ENCODE measurements around the gene SLC8A1.

The SLC8A1 gene

DNA sequence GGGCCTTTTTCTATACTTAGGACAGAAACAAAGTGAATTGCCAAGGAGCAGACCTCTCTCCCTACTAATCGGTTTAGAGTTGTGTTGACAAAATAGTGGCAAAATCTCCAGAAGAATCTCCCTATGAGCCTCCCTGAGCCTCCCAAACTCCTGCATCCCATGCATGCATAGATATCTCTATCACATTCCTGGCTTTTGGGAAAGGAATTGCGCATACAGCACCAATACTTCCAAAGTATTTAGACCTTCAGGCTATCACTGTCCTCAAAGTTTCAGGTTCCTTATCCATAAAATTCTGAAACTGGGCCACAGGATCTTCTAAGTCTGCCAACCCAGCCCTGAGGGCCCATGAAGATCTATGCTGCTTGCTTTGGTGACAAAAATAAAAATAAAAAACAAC lies 152.1 kb downstream of the SLC8A1 start:
- no peak for DNase-seq

DNA sequence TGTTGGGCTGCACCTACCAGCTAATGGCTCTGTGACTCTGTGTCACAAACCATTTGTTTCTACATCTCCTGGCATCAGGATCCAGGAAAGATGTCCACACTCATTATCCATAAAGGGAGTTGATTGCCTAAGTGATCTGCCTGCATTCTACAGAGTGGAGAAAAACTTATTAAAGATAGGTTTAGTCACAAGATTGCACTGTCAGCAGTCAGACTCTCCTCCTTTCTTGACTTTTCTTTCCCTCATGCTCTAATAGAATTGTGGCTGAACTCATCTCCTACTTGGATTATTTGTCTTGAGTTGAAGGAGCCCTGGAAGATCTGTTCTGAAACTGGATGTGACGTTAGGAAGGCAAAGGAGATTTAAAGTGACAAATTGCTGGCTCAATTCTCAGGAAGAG lies 152.7 kb downstream of the SLC8A1 start:
- no peak for DNase-seq

DNA sequence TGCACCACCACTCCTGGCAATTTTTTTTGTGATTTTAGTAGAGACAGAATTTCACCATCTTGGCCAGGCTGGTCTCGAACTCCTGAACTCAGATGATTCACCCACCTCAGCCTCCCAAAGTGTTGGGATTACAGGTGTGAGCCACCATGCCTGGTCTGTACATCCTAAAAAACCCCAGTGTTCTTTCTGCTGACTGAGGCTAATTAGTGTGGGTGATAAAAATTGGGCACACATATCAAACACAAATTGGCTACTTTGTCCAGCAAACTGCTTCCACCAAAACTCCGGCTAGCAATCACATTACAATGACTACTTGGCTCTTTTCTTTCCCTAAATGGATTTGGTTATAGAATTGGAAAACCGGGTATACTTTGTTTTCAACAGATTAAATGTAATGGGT lies 153.9 kb downstream of the SLC8A1 start:
- no peak for DNase-seq

DNA sequence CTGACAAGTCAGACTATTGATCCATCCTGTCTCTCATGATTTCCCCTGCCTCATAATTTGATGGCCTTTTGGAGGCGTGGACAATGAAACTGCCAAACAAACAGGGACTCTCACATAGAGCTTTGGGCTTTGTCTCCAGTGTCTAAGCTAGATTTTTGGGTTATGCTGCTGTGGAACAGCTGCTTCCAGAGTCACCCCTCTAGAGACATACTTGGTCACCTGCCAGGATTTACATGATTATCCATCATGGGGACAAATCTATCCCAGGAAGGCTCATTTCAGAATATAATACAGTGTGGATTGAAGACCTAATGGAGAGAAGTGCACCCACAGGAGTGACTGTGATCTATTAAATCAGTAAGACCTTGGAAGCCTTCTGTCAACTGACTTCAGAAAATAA lies 159.6 kb downstream of the SLC8A1 start:
- DNase-seq = no peak

DNA sequence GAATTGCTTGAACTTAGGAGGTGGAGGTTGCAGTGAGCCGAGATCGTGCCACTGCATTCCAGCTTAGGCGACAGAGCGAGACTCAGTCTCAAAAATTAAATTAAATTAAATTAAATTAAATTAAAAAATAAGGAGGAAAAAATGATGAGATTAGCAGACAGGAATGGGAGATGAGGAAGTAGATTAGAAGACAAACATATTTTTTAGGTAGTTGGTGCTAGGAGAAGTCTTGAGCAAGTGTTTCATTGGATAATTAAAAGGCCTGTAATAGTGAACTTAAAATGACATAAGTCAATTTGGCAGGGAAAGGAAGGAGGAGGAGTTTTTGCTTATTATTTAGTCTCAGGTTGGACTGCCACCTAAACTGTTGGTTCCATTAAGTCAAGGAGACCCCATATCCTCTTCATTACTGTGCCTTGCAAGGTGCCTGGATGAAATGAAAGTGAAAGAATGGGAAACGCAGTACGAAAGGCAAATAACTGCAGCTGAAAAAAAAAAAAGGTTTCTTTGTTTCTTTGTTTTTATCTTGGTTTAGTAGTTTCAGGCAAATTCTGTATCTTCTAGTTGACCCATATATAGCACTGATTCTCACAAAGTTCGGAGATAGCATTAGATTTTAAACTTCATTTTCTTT lies 162.0 kb downstream of the SLC8A1 start:
- no peak for DNase-seq

DNA sequence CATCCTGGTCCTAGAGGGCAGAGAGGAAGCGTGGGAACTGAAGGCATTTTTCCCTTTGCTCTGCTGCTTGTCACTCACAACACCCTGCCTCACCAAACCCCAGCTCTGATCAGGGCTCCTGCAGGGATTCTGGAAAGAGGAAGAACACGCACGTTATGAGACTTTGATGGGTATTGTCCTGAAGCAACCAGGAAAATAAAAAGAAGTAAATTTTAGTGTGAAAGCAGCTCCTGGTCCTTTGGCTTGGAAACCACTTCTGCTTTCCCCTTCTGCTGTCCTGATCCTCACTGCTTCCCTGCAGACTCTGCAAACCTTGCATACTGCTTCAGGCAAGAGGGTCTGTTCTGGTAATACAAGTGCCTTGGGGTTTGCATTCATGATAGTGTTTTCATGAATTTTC lies 164.1 kb downstream of the SLC8A1 start:
- no peak for DNase-seq

DNA sequence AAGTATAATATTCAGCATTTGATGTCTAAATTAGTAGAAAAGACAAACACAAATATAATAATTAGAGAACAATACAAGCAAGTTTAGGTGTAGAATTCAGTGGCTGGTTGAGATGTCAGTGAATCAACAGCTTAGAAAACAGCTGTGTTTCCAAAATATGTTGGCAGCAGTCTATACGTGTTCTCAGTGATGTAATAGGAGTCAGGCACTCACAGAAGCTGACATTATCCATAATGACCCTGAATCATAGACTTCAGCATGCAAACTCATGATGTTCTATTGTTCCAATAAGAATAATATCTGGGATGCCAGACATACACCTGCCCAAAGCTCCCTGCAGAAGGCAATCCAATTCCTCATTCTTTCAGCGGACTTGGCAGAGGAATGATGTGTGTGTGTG lies 164.7 kb downstream of the SLC8A1 start:
- DNase-seq = peak; percentile 55

DNA sequence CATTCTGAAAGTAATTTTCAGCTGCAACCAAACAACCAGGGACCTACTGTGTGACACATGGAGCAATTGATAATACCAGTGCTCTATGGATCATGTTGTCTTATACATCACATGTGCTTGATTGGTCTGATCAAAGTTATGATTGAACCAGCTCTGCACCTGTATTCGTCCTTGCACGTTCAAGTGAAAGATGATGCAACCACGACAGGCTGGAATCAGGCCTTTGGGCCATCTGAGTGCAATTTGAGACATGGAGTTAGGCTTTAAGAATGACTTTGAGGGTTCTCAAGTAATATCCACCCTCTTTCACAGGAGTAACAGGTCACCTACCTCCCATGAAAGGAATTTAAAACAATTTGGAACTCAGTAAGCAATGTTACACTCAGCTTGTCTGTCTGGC lies 165.2 kb downstream of the SLC8A1 start:
- DNase-seq = no peak

DNA sequence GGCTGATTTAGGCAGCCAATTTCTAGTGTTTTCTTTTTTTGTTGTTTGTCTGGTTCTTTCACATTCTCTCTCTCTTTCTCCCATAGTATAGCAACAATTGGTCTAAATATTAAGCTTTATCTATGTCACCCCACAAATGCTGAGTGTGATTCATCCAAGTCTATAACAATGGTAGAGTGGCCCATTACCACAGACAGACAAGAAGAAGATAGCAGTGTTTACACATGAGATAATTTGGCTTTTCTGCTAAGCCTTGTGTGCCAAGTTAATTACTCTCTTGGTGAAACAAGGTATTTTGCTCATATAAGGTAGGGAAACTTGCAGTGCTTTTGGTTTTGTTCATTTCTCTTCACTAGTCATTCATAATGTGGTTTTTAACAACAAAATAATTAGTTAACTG lies 166.5 kb downstream of the SLC8A1 start:
- DNase-seq = no peak

DNA sequence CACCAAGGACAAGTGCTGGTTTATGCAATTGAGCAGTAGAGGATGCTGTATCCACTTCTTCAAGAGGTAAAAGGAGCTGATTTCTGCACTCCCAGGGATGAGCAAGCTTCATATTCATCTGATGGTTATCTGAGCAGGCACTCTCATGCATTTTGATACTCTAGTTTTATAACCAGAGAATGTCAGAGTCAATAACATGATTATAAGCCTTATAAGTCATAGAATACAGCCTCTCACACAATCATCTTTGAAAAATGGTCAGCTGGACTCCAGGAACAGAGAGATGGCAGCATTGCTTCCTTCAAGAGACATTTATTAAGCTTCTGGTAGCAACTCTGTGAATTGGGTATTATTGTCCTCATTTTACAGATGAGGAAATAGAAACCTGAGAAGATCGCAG lies 167.1 kb downstream of the SLC8A1 start:
- DNase-seq = no peak

DNA sequence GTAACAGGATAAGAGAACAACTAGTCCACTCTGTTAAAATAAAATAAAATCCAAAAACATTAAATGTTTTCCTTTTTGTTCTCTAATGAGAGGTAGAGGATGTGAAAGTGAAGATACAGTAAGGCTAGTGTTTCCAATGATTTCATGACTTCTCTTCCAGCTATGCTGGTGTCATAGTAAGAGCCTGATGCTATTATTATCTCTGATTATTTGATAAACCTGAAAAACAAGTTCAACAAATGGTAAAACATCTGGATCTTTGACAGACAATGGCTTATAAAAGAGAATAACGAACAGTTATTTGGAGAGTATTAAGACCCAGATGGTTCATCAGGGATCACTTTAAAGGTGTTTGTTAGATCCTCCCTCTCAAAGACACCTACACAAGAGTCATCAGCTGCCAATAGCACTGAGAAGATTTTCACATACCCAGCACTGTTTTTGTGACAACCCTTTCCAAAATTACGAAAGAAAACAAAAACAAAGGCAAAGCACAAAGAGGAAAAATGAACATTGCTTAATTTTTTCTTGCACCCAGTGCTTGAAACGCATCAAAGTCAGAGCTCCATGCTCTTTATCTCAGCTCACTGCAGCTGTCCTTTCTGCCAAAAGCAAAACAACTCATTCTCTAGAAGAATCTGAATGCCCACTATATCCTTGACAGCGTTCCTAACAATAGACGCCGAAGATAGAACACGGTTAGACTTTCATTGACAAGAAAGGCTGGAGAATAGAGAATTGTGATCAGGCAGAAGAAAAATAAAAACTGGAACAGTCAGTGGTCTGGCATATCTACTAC lies 168.6 kb downstream of the SLC8A1 start:
- DNase-seq = no peak

DNA sequence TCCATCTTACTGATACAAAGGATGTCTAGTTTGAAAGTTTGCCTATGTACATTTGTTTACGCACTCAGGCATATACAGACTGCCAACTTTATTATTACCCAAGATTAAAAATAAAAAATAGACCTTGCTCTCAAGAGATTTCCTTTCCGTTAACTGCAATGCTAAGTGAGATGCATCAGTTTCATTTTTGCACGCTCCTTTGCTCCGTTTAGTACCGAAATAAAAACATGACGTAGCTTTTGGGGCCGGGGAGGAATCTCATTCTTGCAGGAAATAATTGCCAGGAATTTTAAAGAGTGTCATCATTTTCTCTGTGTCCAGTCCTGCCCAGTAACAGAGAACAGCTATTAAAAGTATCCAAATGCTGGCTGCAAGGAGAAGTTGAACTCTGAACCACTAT lies 169.5 kb downstream of the SLC8A1 start:
- DNase-seq = no peak

DNA sequence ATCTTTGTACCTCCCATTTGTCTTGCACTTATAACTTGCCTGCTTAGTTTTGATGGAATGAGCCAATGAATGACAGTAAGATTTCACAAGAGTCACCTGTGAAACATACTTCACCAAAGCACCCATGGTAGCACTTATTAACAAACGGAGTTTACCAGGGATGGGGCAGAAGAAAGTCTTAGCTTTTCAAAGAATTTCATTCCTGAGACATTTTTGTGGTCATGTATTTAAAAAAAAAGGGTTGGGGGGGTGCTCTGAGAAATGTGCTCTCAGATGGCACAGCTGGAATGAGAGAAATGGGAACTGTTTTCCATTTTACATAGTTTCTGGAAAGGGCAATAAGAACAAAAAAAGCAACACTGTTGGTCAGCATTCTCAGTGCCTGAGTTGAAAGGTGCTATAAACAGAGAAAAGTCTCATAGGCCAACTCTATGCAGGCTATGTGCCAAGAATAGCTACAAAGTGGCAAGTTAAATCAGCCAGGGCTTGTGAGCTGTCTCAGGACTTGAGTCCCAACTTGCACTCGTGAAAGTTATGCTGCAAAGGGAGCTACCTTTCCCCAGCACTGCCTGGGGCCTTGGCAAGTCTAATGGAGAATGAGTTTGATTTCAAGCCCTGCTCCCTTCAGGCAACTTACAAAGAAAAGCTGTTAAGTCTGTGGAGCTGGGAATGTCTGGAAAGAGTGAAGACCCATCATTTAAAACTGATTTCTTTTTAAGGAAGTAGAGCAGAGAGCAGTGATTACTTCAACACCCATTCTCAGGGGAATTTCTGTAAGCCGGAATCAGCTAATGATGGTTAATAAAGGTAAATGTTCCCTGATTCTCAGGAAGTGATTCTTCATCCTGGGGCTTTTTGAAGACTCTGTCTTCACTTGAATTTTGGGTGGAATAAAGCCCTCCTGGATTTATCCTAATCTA lies 170.6 kb downstream of the SLC8A1 start:
- no peak for DNase-seq

DNA sequence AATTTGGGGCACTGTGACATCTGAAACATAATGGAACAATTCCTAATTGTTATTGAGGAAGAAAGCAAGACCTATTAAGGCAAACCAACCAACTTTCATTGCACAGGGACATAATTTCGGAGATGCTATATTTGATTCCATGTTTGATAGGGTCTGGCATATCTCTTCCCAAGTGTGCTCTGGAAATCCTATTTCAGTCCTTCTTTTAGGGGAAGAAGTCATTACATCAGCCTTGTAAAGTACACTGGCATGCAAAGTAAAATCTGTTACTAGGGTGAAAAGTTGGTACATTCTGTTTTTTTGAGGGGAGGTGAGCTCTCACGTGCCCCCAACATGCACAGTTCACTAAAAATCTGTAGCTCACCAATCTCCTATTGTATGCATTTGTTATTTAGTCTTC lies 172.4 kb downstream of the SLC8A1 start:
- no peak for DNase-seq

DNA sequence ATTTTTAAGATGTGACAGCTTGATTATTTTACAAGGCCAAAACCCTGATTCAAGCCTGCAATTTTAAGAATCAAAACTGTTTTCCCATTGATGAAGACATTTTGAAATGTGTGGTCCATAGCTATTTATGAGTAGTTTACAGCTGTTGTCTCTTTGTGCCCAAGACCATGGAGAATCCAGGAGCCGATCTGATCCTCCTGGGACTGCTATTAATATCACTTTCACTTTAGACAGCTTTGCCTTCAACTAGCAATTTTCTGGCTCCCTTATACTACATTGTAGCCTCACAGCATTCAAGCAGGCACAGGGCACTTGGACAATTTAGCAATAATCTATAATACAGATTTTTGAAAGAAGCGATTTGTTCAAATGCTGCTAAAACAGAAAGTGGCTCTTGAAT lies 172.9 kb downstream of the SLC8A1 start:
- DNase-seq = no peak

DNA sequence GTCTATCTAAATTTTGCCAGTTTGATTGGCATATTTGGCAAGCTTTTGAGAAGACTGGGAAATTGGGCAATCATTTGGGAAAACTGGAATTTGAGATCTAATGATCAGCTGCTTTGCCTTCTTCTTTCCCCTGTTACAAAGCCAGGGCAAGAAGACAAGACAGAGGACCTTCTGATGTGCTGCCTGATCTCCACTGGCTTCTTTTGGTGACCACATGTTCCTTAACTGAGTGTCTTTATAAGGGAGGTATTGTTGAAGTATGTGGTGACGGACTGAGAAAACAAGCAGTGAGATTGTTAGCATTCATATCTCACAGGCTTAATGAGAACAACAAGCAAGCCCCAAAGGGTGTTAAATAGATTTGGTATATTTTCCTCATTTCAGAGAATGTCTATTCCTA lies 175.8 kb downstream of the SLC8A1 start:
- no peak for DNase-seq

DNA sequence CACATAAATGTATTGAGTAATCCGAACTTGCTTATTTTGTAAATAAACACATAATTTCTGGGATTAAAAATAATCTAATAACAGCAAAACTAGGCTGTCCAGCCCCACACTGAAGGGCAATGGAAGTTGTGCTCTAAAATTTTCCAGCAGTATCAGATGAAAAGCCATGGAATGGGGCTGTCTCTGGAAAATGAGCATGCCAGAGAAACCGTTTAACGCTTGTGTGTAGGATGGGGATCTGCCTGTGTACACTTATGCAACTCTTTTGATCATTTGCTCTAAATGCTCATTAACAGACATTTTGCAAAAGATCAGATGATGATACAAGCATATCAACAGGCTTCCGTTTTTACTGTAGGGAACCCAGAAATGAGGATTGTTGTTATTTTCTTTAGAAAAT lies 177.6 kb downstream of the SLC8A1 start:
- DNase-seq = no peak

DNA sequence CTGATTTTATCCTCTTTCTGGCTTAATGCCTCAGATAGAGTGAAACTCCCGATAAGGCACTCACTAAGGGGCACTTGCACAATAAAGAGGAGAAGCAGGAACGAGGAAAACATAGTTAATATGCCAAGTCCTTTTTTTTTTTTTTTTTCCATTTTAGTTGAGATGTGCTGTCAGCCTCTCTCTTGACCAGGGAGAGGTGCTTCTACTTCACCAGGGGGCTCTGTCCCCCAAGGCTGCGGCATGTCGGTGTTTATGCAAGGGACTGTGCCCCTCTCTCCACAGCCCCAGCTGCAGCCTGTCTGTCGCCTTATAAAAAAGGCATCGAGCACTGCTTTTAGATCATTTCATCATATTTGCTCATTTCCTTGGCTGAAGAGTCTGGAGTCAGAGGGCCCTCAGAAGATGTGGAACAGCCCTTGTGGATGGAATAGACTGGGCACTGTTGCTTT lies 178.1 kb downstream of the SLC8A1 start:
- no peak for DNase-seq

DNA sequence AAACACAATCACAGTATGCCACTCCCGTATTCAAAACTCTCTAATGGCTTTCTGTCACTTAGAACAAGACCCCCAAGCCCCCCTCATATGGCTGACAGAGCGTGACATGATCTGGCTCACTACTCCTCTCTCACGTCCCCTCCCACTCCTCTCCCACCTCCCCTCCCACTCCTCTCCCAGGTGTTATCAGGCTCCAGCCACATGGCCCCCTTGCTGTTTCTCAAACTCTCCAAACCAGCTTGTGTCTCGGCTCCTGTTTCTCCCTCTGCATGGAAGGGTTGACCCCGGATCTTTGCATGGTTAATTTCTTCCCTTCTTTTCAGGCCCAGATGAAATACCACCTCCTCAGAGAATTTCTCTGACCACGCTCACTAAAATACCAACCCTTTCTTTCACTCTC lies 180.8 kb downstream of the SLC8A1 start:
- DNase-seq = no peak

DNA sequence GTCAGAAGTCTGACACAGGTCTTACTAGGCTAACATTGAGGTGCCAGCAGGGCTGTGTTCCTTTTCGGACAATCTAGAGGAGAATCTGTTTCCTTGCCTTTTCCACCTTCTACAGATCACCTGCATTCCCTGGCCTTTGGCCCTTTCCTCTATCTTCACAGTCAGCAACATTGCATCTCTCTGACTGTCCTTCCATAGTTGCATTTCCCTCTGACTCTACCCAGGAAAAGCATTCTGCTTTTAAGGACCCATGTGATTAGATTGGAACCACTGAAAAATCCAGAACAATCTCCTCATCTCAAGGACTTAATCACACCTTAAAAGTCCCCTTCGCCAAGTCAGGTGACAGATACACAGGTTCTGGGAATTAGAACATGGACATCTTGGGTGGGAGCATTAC lies 181.5 kb downstream of the SLC8A1 start:
- DNase-seq = no peak

DNA sequence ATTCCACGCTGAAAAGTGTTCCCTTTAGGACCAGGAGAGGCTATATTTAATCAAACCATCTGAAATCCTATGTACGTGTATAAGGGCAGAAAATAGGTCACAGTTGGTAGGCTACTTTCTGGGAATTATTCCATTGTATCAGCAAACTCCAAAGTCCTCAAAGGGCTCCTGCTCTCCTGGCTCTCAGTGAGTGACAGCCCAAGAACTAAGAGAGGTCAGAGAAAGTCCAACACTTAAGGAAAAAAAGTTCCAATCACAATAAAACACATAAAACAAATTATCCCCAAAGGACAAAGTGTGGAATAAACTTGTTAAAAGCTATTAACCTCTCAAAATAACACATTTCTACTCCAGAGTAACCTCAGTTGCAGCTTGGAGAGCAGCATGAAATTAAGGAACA lies 183.3 kb downstream of the SLC8A1 start:
- DNase-seq = no peak

DNA sequence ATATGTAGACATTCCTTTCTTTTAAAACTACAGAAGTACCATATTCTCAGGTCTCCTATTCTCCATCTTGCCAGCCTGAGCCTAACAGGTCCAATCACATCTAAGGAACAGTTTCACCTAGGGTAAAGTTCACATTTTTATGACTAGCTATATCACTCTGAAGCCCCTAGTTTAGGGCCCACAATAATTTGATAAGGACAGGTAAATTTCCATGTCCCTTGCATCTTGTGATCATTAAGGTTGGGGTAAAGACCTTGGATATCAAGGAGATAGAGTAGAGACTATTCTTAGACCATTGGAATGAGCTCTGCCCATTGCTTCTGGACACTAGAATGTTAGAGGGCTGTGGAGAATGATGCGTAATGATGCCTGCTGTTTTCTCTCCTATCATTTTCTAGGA lies 185.7 kb downstream of the SLC8A1 start:
- DNase-seq = no peak

DNA sequence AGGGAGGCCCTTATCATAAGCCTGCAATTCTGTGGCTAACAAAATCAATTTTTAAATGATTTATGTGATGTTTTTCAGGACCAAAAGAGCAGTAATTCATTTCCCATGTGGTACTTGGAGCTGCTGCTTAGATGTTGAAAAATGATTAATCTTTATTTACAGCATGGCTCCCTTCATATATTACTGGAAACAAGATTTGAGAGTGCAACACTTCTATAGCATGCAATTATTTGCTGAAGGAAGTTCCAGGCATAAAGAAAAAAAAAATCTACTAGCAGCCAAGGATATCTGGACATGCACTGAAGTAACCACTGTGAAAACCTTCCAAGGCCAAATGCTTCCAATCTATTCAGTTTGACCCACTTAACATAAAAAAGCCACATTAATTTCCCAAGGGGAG lies 186.3 kb downstream of the SLC8A1 start:
- DNase-seq = no peak

DNA sequence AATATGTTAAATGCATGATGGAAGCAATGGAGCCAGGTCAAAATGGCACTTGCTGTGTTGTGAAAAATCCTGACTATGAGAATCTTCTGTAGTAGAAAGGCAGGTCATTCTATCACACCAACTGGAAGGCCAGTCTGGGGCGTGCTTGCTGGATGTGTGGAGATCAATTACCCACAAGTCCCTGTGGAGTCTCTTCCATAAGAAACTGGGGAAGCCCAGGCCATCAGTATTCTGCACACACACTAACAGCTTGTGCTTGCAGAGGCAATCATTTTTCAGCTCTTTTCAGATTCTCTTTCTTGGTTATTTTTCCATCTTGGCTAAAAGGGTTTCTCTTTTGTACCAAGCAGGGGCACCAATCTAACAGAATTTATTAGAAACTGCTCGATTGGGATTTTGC lies 190.8 kb downstream of the SLC8A1 start:
- DNase-seq = no peak

Data from NCI-H2081 treated with DMSO at 0.1 percent for 48 hours (cell line).